Esophagus muscularis mucosa (tissue), 3 donors: ENCODE data around the gene MANEAL.
A peak's percentile ranks its signal among the peaks of the same experiment; 100 is the strongest.

Experiments
- CTCF ChIP-seq, 3 experiments: fragments of 200-600 bp in 2 of 3; fragments of 450-650 bp in 1 of 3; sonication (generic) in 2 of 3; IDR thresholded peaks; one replicate each; pipeline ENCODE4 v1.5.1; 2017 to 2019; ENCODE audit warnings: antibody characterized with exemption in 3 of 3, mild to moderate bottlenecking in 2 of 3, moderate library complexity in 1 of 3
- POLR2A ChIP-seq: fragments of 450-650 bp; IDR thresholded peaks from one replicate; pipeline ENCODE4 v1.6.1; 2017; ENCODE audit warnings: antibody characterized with exemption, moderate library complexity, mild to moderate bottlenecking, low read depth

GRCh38 chr1:37807555-37808368, 14.1 kb downstream of the MANEAL start, which contains the start of the genes C1orf122 and YRDC:
- TF ChIP-seq CTCF (IDR thresholded peaks at IDR 0.05), result no peak
- TF ChIP-seq POLR2A, result peak; percentile 84
